Neural progenitor cell (in vitro differentiated cells): ENCODE data around the gene SSBP3.

ENCODE experiments used
- EZH2 ChIP-seq: fragments of 200-600 bp; sonication (generic); IDR thresholded peaks from 2 replicates; pipeline ENCODE4 v1.6.1; 2017; ENCODE audit warnings: antibody characterized with exemption, mild to moderate bottlenecking, moderate library complexity
- EZH2phosphoT487 ChIP-seq: fragments of 200-600 bp; sonication (generic); IDR thresholded peaks from 2 replicates; pipeline ENCODE4 v1.6.1; 2017; ENCODE audit warnings: antibody characterized with exemption
- TF ChIP-seq, protein P1 (sequence below): fragments of 200-600 bp; sonication (generic); IDR thresholded peaks from 2 replicates; pipeline ENCODE4 v1.5.1; 2017; ENCODE audit warnings: antibody characterized with exemption, mild to moderate bottlenecking

DNA sequence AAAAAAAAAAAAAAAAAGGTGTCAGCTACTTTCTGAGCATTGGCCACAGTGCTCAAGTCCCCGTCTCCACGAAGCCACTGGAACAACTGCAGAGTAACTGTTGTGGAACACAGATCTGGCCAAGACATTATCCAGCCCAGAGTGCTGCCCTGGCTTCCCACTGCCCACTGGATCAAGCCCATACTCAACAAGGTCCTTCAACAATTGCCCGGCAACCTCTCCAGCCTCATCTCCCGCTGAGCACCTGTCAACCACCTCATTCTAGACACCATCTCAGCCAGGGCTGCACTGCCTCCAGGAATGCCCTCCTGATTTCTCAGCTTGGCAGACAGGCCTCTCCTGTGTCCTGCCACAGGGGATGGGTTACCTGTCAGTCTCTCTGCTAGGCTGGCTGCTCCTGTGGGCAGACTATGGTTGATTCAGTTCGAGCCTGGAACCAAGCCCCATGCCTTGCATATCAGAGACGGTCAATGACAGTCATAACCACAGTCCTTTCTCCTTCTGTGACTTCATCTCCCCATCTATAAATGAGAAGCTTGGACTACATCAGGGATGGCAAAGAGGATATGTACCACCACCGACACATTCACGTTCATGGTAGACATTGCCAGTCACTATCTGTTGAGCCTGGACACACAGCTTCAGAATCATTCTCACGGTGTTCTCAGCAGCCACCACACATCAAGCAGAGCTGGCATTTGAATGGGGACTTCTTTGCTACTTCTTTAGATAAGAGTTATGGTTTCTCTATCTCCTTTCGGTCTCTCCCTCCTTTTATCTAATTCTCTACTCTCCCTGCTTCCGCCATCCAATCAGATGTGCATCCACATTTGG is 129.4 kb downstream of the SSBP3 start:
- TF ChIP-seq, protein P1, sequence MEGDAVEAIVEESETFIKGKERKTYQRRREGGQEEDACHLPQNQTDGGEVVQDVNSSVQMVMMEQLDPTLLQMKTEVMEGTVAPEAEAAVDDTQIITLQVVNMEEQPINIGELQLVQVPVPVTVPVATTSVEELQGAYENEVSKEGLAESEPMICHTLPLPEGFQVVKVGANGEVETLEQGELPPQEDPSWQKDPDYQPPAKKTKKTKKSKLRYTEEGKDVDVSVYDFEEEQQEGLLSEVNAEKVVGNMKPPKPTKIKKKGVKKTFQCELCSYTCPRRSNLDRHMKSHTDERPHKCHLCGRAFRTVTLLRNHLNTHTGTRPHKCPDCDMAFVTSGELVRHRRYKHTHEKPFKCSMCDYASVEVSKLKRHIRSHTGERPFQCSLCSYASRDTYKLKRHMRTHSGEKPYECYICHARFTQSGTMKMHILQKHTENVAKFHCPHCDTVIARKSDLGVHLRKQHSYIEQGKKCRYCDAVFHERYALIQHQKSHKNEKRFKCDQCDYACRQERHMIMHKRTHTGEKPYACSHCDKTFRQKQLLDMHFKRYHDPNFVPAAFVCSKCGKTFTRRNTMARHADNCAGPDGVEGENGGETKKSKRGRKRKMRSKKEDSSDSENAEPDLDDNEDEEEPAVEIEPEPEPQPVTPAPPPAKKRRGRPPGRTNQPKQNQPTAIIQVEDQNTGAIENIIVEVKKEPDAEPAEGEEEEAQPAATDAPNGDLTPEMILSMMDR = no peak
- TF ChIP-seq EZH2 (no peak), EZH2phosphoT487 (no peak)
